Measurements from ENCODE around the gene DDR1.

DDR1 gene

DNA sequence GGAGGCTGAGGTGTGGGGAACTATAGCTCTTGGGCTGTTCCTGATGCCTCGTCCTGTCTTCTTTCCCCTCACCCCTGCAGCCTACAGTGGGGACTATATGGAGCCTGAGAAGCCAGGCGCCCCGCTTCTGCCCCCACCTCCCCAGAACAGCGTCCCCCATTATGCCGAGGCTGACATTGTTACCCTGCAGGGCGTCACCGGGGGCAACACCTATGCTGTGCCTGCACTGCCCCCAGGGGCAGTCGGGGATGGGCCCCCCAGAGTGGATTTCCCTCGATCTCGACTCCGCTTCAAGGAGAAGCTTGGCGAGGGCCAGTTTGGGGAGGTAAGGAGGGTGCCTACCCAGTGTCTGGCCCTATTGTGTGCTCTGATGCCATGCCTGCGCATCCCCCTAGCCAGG, 12.2 kb downstream of the DDR1 start:
- ChIA-PET CTCF (interaction anchor here (1.8 kb wide), 1 partner anchor 17 kb away, joined by 6 read pairs; the partner anchor contains the start of gene VARS2), POLR2A (ENCODE audit: low non-redundant PET) (no interaction called here)
- no peak for TF ChIP-seq CTCF (conservative IDR thresholded peaks at IDR 0.05; ENCODE audit: low read depth)
- DNase-seq (ENCODE audit: low spot score): no peak
- peak overlapping the region; percentile 22 for H3K27ac ChIP-seq

- H3K27ac ChIP-seq: peak overlapping the region; percentile 39
- no peak for TF ChIP-seq CTCF (conservative IDR thresholded peaks at IDR 0.05; ENCODE audit: low read depth)
- CTCF ChIA-PET: no interaction called here
- DNase-seq (ENCODE audit: low spot score): no peak
- POLR2A ChIA-PET (ENCODE audit: low non-redundant PET): no interaction called here
These were observed 13.6 kb downstream of the DDR1 start for GRCh38 chr6:30897882-30898281.

- POLR2A ChIA-PET (ENCODE audit: low non-redundant PET): interaction anchor here (0.6 kb wide), 1 partner anchor 87 kb away, joined by 4 read pairs; no protein-coding TSS in a partner anchor
- TF ChIP-seq CTCF (conservative IDR thresholded peaks at IDR 0.05; ENCODE audit: low read depth): no peak
- CTCF ChIA-PET: interaction anchor here (0.5 to 0.6 kb wide), 2 partner anchors 22 to 65 kb away, joined by 3 to 5 read pairs; no protein-coding TSS in a partner anchor
These were observed 14.5 kb downstream of the DDR1 start for GRCh38 chr6:30898750-30899360.

DNA sequence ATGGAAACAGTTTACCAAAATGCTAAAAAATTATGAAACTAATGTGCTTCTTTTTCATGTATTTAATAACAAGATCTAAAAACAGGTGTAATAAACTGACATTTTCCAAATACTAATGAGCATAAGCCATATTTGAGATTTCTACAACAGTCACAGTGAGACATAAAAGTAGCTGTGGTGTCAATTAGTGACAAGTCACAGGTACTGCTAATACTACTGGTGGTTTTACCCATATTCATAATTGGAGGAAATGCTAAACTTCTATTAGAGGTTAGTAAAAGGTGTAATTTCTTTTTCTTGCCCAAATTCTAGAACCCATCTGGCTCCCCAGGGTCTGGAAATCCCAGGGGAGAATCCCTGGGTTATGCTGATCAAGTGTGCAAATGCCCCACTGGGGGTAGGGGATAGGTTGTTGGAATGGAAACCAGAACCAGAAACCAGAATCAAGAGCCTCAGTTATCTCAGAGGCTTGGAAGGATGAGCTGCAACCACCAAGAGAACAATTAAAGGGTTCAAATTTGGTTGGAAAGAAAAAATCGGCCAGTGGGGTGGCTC, 16.6 kb downstream of the DDR1 start:
- H3K27ac ChIP-seq: peak overlapping the region; percentile 33
- no peak for TF ChIP-seq CTCF (conservative IDR thresholded peaks at IDR 0.05; ENCODE audit: low read depth)
- DNase-seq (ENCODE audit: low spot score): no peak
- POLR2A ChIA-PET (ENCODE audit: low non-redundant PET): no interaction called here
- CTCF ChIA-PET: interaction anchor here (0.6 kb wide), 1 partner anchor 163 kb away, joined by 4 read pairs; no protein-coding TSS in a partner anchor

More at GRCh38 chr6:30898750-30899360, 14.5 kb downstream of the DDR1 start:
- no peak for DNase-seq (ENCODE audit: low spot score)
- H3K27ac ChIP-seq: peak overlapping the region; percentile 39

DNA sequence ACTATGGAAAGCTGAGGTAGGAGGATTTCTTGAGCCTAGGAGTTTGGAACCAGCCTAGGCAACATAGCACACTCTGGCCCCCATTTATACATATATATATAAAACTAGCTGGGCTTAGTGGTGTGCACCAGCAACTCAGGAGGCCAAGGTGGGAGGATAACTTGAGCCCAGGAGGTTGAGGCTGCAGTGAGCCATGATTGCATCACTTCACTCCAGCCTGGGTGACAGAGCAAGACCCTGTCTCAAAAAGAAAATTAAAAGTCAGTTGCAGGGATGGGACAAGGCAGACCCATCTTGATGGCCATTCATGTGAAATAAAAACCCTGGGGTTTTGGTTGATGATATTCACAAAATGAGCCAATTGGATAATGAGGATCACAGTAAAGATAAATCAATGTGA, 17.1 kb downstream of the DDR1 start:
- no peak for TF ChIP-seq CTCF (conservative IDR thresholded peaks at IDR 0.05; ENCODE audit: low read depth)
- CTCF ChIA-PET: no interaction called here
- DNase-seq (ENCODE audit: low spot score): no peak
- POLR2A ChIA-PET (ENCODE audit: low non-redundant PET): interaction anchor here (0.6 kb wide), 2 partner anchors 71 to 547 kb away, joined by 3 to 4 read pairs; no protein-coding TSS in a partner anchor
- H3K27ac ChIP-seq: peak overlapping the region; percentile 33

- POLR2A ChIA-PET (ENCODE audit: low non-redundant PET): interaction anchor here (1.0 kb wide), 1 partner anchor 11 kb away, joined by 6 read pairs; no protein-coding TSS in a partner anchor
- CTCF ChIA-PET: interaction anchor here (0.5 to 0.6 kb wide), 2 partner anchors 153 to 169 kb away, joined by 3 to 5 read pairs; no protein-coding TSS in a partner anchor
These were observed 17.9 kb downstream of the DDR1 start for GRCh38 chr6:30902196-30902595.

GRCh38 chr6:30902709-30903108, 18.4 kb downstream of the DDR1 start:
- TF ChIP-seq CTCF (conservative IDR thresholded peaks at IDR 0.05; ENCODE audit: low read depth): no peak
- POLR2A ChIA-PET (ENCODE audit: low non-redundant PET): interaction anchor here (1.0 kb wide), 1 partner anchor 10 kb away, joined by 6 read pairs; no protein-coding TSS in a partner anchor
- DNase-seq (ENCODE audit: low spot score): no peak
- peak overlapping the region; percentile 58 for H3K27ac ChIP-seq
- CTCF ChIA-PET: interaction anchor here (0.5 to 0.7 kb wide), 2 partner anchors 79 to 154 kb away, joined by 3 to 4 read pairs; no protein-coding TSS in a partner anchor

More at GRCh38 chr6:30902196-30902595, 17.9 kb downstream of the DDR1 start:
- peak; percentile 33 for DNase-seq (ENCODE audit: low spot score)
- H3K27ac ChIP-seq: peak overlapping the region; percentile 58
